Measurements from ENCODE around the gene NLRC5.

- no peak for TF ChIP-seq CSRNP3 (CRISPR knock-in tag; IDR thresholded peaks at IDR 0.05)
- no peak for TF ChIP-seq SNAI2 (CRISPR knock-in tag; IDR thresholded peaks at IDR 0.05)
- TF ChIP-seq RARB (CRISPR knock-in tag; IDR thresholded peaks at IDR 0.05), result no peak
- no peak for TF ChIP-seq TCF4 (CRISPR knock-in tag; IDR thresholded peaks at IDR 0.05; ENCODE audit: borderline replicate concordance)
- no peak for TF ChIP-seq CREB5 (CRISPR knock-in tag; IDR thresholded peaks at IDR 0.05; ENCODE audit: low read depth)
- no peak for TF ChIP-seq CSDC2 (CRISPR knock-in tag; IDR thresholded peaks at IDR 0.05)
- TF ChIP-seq ZFP30 (CRISPR knock-in tag; IDR thresholded peaks at IDR 0.05), result no peak
- TF ChIP-seq BACH2 (CRISPR knock-in tag; IDR thresholded peaks at IDR 0.05; ENCODE audit: borderline replicate concordance), result no peak
- TF ChIP-seq PPARA (CRISPR knock-in tag; IDR thresholded peaks at IDR 0.05; ENCODE audit: borderline replicate concordance), result no peak
- no peak for TF ChIP-seq ZNF70 (CRISPR knock-in tag; IDR thresholded peaks at IDR 0.05)
- no peak for TF ChIP-seq ZNF565 (CRISPR knock-in tag; conservative IDR thresholded peaks at IDR 0.05; ENCODE audit: low read depth)
Measured at GRCh38 chr16:57001026-57001679, 11.8 kb downstream of the NLRC5 start.

All from SK-N-SH treated with all-trans-retinoic acid at 6 μM for 48 hours (cell line).